ENCODE results near the gene TYW1B.
"Not testable (repeated sequence)": the region's sequence is repeated elsewhere in the genome, so short reads cannot be mapped to it uniquely, and the experiment has no call there.

DNA sequence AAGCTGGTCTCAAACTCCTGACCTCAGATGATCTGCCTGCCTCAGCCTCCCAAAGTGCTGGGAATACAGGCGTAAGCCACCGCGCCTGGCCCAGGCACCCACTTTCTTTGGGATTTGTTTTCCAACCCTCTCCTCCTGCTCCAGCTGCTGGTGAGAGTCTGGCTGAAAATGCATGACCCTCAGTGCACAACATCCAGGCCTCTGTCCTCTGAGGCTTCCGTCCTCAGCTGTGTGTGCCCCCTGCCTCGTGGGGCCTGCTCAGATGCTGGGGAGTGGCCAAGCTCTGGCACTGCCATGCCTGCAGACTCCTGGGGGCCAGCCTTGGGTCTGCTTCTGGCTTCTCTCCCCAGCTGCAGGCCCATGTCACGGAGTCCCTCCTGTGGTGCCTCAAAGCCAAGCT lies 27.3 kb upstream of the TYW1B start:
- not testable (repeated sequence) for TF ChIP-seq CTCF (IDR thresholded peaks at IDR 0.05; ENCODE audit: poor library complexity); EZH2 (IDR thresholded peaks at IDR 0.05; ENCODE audit: borderline replicate concordance); EZH2phosphoT487 (IDR thresholded peaks at IDR 0.05; ENCODE audit: low read depth, severe bottlenecking, unreplicated experiment)

Data from hepatocyte (in vitro differentiated cells).